ENCODE results near the gene A2ML1.

Gene A2ML1

GRCh38 chr12:8905546-8905945 lies 83.1 kb downstream of the A2ML1 start:
- no peak for ATAC-seq (ENCODE audit: low read depth)
- no peak overlapping the region for H3K4me3 ChIP-seq (ENCODE audit: severe bottlenecking)
- no peaks in the 10 kb centered on the region for H3K4me1 ChIP-seq (ENCODE audit: insufficient read depth, poor library complexity, severe bottlenecking)
- no peaks in the 10 kb centered on the region for H3K36me3 ChIP-seq (ENCODE audit: low read depth)
- DNase-seq (ENCODE audit: low spot score) = no peak
- no peak overlapping the region for H3K27ac ChIP-seq (ENCODE audit: poor library complexity, severe bottlenecking)
- H3K27me3 ChIP-seq (ENCODE audit: insufficient read depth, poor library complexity, severe bottlenecking) = no peaks in the 10 kb centered on the region
- no peaks in the 10 kb centered on the region for H3K9me3 ChIP-seq (ENCODE audit: severe bottlenecking)
- TF ChIP-seq CTCF (IDR thresholded peaks at IDR 0.05; ENCODE audit: poor library complexity, severe bottlenecking) = no peak

- Histone ChIP-seq H3K36me3 (ENCODE audit: low read depth) (no peaks in the 10 kb centered on the region), H3K27ac (ENCODE audit: poor library complexity, severe bottlenecking) (no peak overlapping the region), H3K4me1 (ENCODE audit: insufficient read depth, poor library complexity, severe bottlenecking) (no peaks in the 10 kb centered on the region), H3K9me3 (ENCODE audit: severe bottlenecking) (no peaks in the 10 kb centered on the region), H3K27me3 (ENCODE audit: insufficient read depth, poor library complexity, severe bottlenecking) (no peaks in the 10 kb centered on the region), H3K4me3 (ENCODE audit: severe bottlenecking) (no peak overlapping the region)
- TF ChIP-seq CTCF (IDR thresholded peaks at IDR 0.05; ENCODE audit: poor library complexity, severe bottlenecking) = no peak
- DNase-seq (ENCODE audit: low spot score) = no peak
- ATAC-seq (ENCODE audit: low read depth) = no peak
Observed at GRCh38 chr12:8906266-8907180, 84.1 kb downstream of the A2ML1 start.

GRCh38 chr12:8907513-8907912 lies 85.1 kb downstream of the A2ML1 start:
- H3K36me3 ChIP-seq (ENCODE audit: low read depth) = no peaks in the 10 kb centered on the region
- H3K9me3 ChIP-seq (ENCODE audit: severe bottlenecking) = no peaks in the 10 kb centered on the region
- no peak for TF ChIP-seq CTCF (IDR thresholded peaks at IDR 0.05; ENCODE audit: poor library complexity, severe bottlenecking)
- H3K4me1 ChIP-seq (ENCODE audit: insufficient read depth, poor library complexity, severe bottlenecking) = no peaks in the 10 kb centered on the region
- no peak overlapping the region for H3K4me3 ChIP-seq (ENCODE audit: severe bottlenecking)
- no peak overlapping the region for H3K27ac ChIP-seq (ENCODE audit: poor library complexity, severe bottlenecking)
- DNase-seq (ENCODE audit: low spot score) = no peak
- H3K27me3 ChIP-seq (ENCODE audit: insufficient read depth, poor library complexity, severe bottlenecking) = no peaks in the 10 kb centered on the region
- no peak for ATAC-seq (ENCODE audit: low read depth)

GRCh38 chr12:8909752-8910151 lies 87.3 kb downstream of the A2ML1 start:
- H3K27ac ChIP-seq (ENCODE audit: poor library complexity, severe bottlenecking) = no peak overlapping the region
- H3K4me1 ChIP-seq (ENCODE audit: insufficient read depth, poor library complexity, severe bottlenecking) = no peaks in the 10 kb centered on the region

More at GRCh38 chr12:8909752-8910151, 87.3 kb downstream of the A2ML1 start:
- DNase-seq (ENCODE audit: low spot score) (no peak), ATAC-seq (ENCODE audit: low read depth) (no peak)
- no peak overlapping the region for H3K4me3 ChIP-seq (ENCODE audit: severe bottlenecking)
- TF ChIP-seq CTCF (IDR thresholded peaks at IDR 0.05; ENCODE audit: poor library complexity, severe bottlenecking) = no peak
- no peaks in the 10 kb centered on the region for H3K27me3 ChIP-seq (ENCODE audit: insufficient read depth, poor library complexity, severe bottlenecking)
- no peaks in the 10 kb centered on the region for H3K9me3 ChIP-seq (ENCODE audit: severe bottlenecking)
- H3K36me3 ChIP-seq (ENCODE audit: low read depth) = no peaks in the 10 kb centered on the region
